Esophagus muscularis mucosa (tissue), 3 donors: Measurements from ENCODE around the gene OTOP3.

Experiments
- CTCF ChIP-seq, 3 experiments: fragments of 200-600 bp in 2 of 3; fragments of 450-650 bp in 1 of 3; sonication (generic) in 2 of 3; IDR thresholded peaks; one replicate each; pipeline ENCODE4 v1.5.1; 2017 to 2019; ENCODE audit warnings: antibody characterized with exemption in 3 of 3, mild to moderate bottlenecking in 2 of 3, moderate library complexity in 1 of 3
- POLR2AphosphoS5 ChIP-seq, 2 donors: sonication (generic); formaldehyde crosslinking; IDR thresholded peaks; one replicate each; pipeline ENCODE4 v1.6.1; 2017; ENCODE audit warnings: antibody characterized with exemption in 2 of 2

- no peak for TF ChIP-seq CTCF (IDR thresholded peaks at IDR 0.05)
- TF ChIP-seq POLR2AphosphoS5 (IDR thresholded peaks at IDR 0.05): no peak
Measured at GRCh38 chr17:74920306-74920620, 15.4 kb upstream of the OTOP3 start.
